ENCODE data around the gene NRROS. TPM values are rescaled to one million over a fixed set of nuclear protein-coding genes. Genes with fewer than 3 reads are reported as not detected.

Gene NRROS
- total RNA-seq, 1 experiment from 2014 or later, result 0.99 TPM

- TF ChIP-seq CTCF (IDR thresholded peaks at IDR 0.05; ENCODE audit: unreplicated experiment), result no peak
- Mint-ChIP-seq H3K4me3 (ENCODE audit: low read depth, unreplicated experiment) (no peak overlapping the region), H3K27ac (ENCODE audit: unreplicated experiment) (no peak overlapping the region), H3K27me3 (ENCODE audit: unreplicated experiment) (peaks cover 39% of the 10 kb centered on the region), H3K4me1 (ENCODE audit: low read depth, unreplicated experiment) (no peaks in the 10 kb centered on the region), H3K36me3 (ENCODE audit: insufficient read depth, unreplicated experiment) (peaks cover 4% of the 10 kb centered on the region), H3K9me3 (ENCODE audit: low read depth, unreplicated experiment) (no peaks in the 10 kb centered on the region)
- DNase-seq, result no peak
- intact Hi-C loops (cut with micrococcal nuclease; ENCODE audit: unreplicated experiment), result no loop called here
- CTCF ChIA-PET, result interaction anchor here (0.6 to 2.1 kb wide), 3 partner anchors 69 to 717 kb away, joined by 3 to 7 read pairs (median 6); no protein-coding TSS in a partner anchor
- BruUV-seq (replicated peaks), result no TSS peak
Measured at GRCh38 chr3:196677931-196678330, 38.4 kb downstream of the NRROS start.

GRCh38 chr3:196684548-196685407, 45.3 kb downstream of the NRROS start:
- BruUV-seq (replicated peaks), result no TSS peak
- CTCF ChIA-PET, result interaction anchor here (1.9 kb wide), 1 partner anchor 76 kb away, joined by 23 read pairs; no protein-coding TSS in a partner anchor
- Mint-ChIP-seq H3K4me3 (ENCODE audit: low read depth, unreplicated experiment) (no peak overlapping the region), H3K27ac (ENCODE audit: unreplicated experiment) (no peak overlapping the region), H3K9me3 (ENCODE audit: low read depth, unreplicated experiment) (no peaks in the 10 kb centered on the region), H3K4me1 (ENCODE audit: low read depth, unreplicated experiment) (peaks cover 17% of the 10 kb centered on the region), H3K36me3 (ENCODE audit: insufficient read depth, unreplicated experiment) (peaks cover 5% of the 10 kb centered on the region), H3K27me3 (ENCODE audit: unreplicated experiment) (peaks cover 16% of the 10 kb centered on the region)
- intact Hi-C loops (cut with micrococcal nuclease; ENCODE audit: unreplicated experiment), result loop anchor here (1.0 kb wide), 1 partner anchor 75 kb away; no protein-coding TSS in a partner anchor
- DNase-seq, result peak; percentile 73
- TF ChIP-seq CTCF (IDR thresholded peaks at IDR 0.05; ENCODE audit: unreplicated experiment), result peak; percentile 77

DNA sequence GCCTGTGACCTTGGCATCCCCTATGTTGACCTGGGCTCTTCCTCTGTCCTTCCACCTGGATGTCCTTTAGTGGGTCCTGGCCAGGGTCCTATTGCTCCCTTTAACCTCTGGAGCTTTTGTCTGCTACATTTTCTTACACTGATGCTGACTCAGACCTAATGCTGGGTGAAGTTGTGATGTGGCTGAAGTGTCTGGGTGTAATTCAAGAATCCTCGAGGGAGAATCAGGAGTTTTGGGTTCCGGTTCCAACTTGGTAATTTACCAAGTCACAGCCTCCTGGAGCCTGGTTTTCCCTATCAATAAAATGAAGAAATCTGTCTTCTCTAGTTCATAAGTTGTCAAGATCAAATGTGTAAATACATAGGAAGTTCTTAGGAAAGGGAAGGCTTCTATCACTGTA, 46.9 kb downstream of the NRROS start:
- intact Hi-C loops (cut with micrococcal nuclease; ENCODE audit: unreplicated experiment), result no loop called here
- H3K27ac Mint-ChIP-seq (ENCODE audit: unreplicated experiment), result no peak overlapping the region
- H3K4me1 Mint-ChIP-seq (ENCODE audit: low read depth, unreplicated experiment), result peaks cover 17% of the 10 kb centered on the region
- no peaks in the 10 kb centered on the region for H3K9me3 Mint-ChIP-seq (ENCODE audit: low read depth, unreplicated experiment)
- no TSS peak for BruUV-seq (replicated peaks)
- H3K36me3 Mint-ChIP-seq (ENCODE audit: insufficient read depth, unreplicated experiment), result peaks cover 5% of the 10 kb centered on the region
- DNase-seq, result no peak
- CTCF ChIA-PET, result interaction anchor here (2.4 kb wide), 1 partner anchor 77 kb away, joined by 8 read pairs; no protein-coding TSS in a partner anchor
- no peak for TF ChIP-seq CTCF (IDR thresholded peaks at IDR 0.05; ENCODE audit: unreplicated experiment)
- peaks cover 6% of the 10 kb centered on the region for H3K27me3 Mint-ChIP-seq (ENCODE audit: unreplicated experiment)
- H3K4me3 Mint-ChIP-seq (ENCODE audit: low read depth, unreplicated experiment), result no peak overlapping the region

DNA sequence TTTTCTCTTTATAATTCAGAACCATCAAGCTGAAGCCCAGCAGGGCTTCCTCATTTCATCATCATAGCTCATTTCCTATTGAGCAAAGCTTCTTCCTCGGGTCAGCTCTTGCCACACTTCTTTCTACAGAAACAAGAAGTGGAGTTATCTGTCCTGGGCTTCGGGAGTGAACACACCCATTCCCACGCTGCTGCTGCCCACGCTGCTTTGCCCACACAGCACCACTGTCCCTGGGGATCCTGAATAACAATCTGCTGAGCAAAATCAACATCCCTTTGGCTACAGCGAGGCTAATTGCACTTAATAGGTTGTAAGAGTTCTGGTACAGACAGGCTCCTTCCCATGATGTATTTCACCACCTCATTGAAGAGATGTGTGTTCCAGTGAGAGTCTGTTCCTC, 48.9 kb downstream of the NRROS start:
- CTCF ChIA-PET, result interaction anchor here (0.6 to 2.4 kb wide), 3 partner anchors 37 to 1890 kb away, joined by 3 to 8 read pairs (median 4); no protein-coding TSS in a partner anchor
- H3K36me3 Mint-ChIP-seq (ENCODE audit: insufficient read depth, unreplicated experiment), result peaks cover 5% of the 10 kb centered on the region
- intact Hi-C loops (cut with micrococcal nuclease; ENCODE audit: unreplicated experiment), result no loop called here
- H3K27me3 Mint-ChIP-seq (ENCODE audit: unreplicated experiment), result peaks cover 16% of the 10 kb centered on the region
- BruUV-seq (replicated peaks), result no TSS peak
- H3K4me1 Mint-ChIP-seq (ENCODE audit: low read depth, unreplicated experiment), result peaks cover 17% of the 10 kb centered on the region
- no peak for DNase-seq
- no peak for TF ChIP-seq CTCF (IDR thresholded peaks at IDR 0.05; ENCODE audit: unreplicated experiment)
- H3K9me3 Mint-ChIP-seq (ENCODE audit: low read depth, unreplicated experiment), result no peaks in the 10 kb centered on the region
- no peak overlapping the region for H3K4me3 Mint-ChIP-seq (ENCODE audit: low read depth, unreplicated experiment)
- H3K27ac Mint-ChIP-seq (ENCODE audit: unreplicated experiment), result no peak overlapping the region
